Measurements from ENCODE around the gene POLR1B. TPM values are rescaled to one million over a fixed set of nuclear protein-coding genes. Genes with fewer than 3 reads are reported as not detected.

POLR1B gene
- total and polyA plus RNA-seq, 10 of the 15 experiments (the other 5 are each of a cell fraction or from before 2014, with no cell fraction given): 13.4 to 55.8 (median 35.9) TPM

GRCh38 chr2:112622528-112622849 lies 80.2 kb downstream of the POLR1B start:
- DNase-seq (ENCODE audit: low read depth, low spot score) (no peak), ATAC-seq (no peak), FAIRE-seq (no peak)
- ChIA-PET SMC1A (ENCODE audit: uncharacterized antibody, unreplicated experiment) (interaction anchor here (1.0 to 15.0 kb wide), 3 partner anchors 11 to 103 kb away, joined by 3 to 455 read pairs (median 85); partner anchors contain the start of gene NT5DC4), RAD21 (ENCODE audit: unreplicated experiment) (interaction anchor here (0.6 to 16.3 kb wide), 4 partner anchors 14 to 103 kb away, joined by 3 to 494 read pairs (median 32); partner anchors contain the start of gene NT5DC4), CTCF (interaction anchor here (5.4 to 16.6 kb wide), 3 partner anchors 22 to 106 kb away, joined by 35 to 671 read pairs (median 41); no protein-coding TSS in a partner anchor), POLR2A (interaction anchor here (0.7 kb wide), 1 partner anchor 14 kb away, joined by 4 read pairs; no protein-coding TSS in a partner anchor)
- H3K36me3 ChIP-seq (ENCODE audit: control insufficient read depth in 2 of 2, insufficient read depth in 2 of 2, low read length in 1 of 2): no peaks in the 10 kb centered on the region
- H3K9ac ChIP-seq (ENCODE audit: control insufficient read depth, insufficient read depth, low read length): no peak overlapping the region
- peaks cover 0 to 2% of the 10 kb centered on the region in 2 experiments; a peak in 3 of 4 replicates for H3K27me3 ChIP-seq (replicated peaks in 1 of 2; ENCODE audit: control insufficient read depth in 2 of 2, insufficient read depth in 2 of 2, low read length in 1 of 2)
- in situ Hi-C loops (cut with MboI) (no loop called here), intact Hi-C loops (cut with micrococcal nuclease; ENCODE audit: unreplicated experiment) (no loop called here)
- 84% methylated on average over 3 of the region's 3 CpGs for WGBS (ENCODE audit: insufficient coverage, insufficient replicate concordance, low lambda C conversion rate, missing lambda C conversion rate)
- no peak overlapping the region for H2AFZ ChIP-seq (ENCODE audit: control insufficient read depth, low read depth, low read length)
- TF ChIP-seq BHLHE40 (IDR thresholded peaks at IDR 0.05; ENCODE audit: borderline replicate concordance in 1 of 2, low read depth in 2 of 2, low read length in 1 of 2): no peak
- no peak for TF ChIP-seq CHD2 (IDR thresholded peaks at IDR 0.05; ENCODE audit: borderline replicate concordance, low read depth, low read length)
- TF ChIP-seq NR2F1 (conservative IDR thresholded peaks at IDR 0.05): no peak
- no peak for TF ChIP-seq MTA2 (IDR thresholded peaks at IDR 0.05; ENCODE audit: low read depth)
- TF ChIP-seq, protein P1, sequence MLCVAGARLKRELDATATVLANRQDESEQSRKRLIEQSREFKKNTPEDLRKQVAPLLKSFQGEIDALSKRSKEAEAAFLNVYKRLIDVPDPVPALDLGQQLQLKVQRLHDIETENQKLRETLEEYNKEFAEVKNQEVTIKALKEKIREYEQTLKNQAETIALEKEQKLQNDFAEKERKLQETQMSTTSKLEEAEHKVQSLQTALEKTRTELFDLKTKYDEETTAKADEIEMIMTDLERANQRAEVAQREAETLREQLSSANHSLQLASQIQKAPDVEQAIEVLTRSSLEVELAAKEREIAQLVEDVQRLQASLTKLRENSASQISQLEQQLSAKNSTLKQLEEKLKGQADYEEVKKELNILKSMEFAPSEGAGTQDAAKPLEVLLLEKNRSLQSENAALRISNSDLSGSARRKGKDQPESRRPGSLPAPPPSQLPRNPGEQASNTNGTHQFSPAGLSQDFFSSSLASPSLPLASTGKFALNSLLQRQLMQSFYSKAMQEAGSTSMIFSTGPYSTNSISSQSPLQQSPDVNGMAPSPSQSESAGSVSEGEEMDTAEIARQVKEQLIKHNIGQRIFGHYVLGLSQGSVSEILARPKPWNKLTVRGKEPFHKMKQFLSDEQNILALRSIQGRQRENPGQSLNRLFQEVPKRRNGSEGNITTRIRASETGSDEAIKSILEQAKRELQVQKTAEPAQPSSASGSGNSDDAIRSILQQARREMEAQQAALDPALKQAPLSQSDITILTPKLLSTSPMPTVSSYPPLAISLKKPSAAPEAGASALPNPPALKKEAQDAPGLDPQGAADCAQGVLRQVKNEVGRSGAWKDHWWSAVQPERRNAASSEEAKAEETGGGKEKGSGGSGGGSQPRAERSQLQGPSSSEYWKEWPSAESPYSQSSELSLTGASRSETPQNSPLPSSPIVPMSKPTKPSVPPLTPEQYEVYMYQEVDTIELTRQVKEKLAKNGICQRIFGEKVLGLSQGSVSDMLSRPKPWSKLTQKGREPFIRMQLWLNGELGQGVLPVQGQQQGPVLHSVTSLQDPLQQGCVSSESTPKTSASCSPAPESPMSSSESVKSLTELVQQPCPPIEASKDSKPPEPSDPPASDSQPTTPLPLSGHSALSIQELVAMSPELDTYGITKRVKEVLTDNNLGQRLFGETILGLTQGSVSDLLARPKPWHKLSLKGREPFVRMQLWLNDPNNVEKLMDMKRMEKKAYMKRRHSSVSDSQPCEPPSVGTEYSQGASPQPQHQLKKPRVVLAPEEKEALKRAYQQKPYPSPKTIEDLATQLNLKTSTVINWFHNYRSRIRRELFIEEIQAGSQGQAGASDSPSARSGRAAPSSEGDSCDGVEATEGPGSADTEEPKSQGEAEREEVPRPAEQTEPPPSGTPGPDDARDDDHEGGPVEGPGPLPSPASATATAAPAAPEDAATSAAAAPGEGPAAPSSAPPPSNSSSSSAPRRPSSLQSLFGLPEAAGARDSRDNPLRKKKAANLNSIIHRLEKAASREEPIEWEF (IDR thresholded peaks at IDR 0.05; ENCODE audit: insufficient replicate concordance, low read depth, low read length): no peak
- TF ChIP-seq MYB (IDR thresholded peaks at IDR 0.05; ENCODE audit: borderline replicate concordance, low read depth, low read length): no peak
- no peak for TF ChIP-seq PAX5 (IDR thresholded peaks at IDR 0.05; ENCODE audit: borderline replicate concordance, low read depth, low read length)
- H3K4me2 ChIP-seq (ENCODE audit: control insufficient read depth, insufficient read depth): no peak overlapping the region
- H4K20me1 ChIP-seq (ENCODE audit: control insufficient read depth, insufficient read depth): no peaks in the 10 kb centered on the region
- no peaks in the 10 kb centered on the region for H3K9me3 ChIP-seq (replicated peaks; ENCODE audit: control insufficient read depth, insufficient read depth, low read length)
- H3K4me1 ChIP-seq (ENCODE audit: control insufficient read depth, insufficient read depth, low read length): peaks cover 9% of the 10 kb centered on the region
- H3K27ac ChIP-seq (ENCODE audit: control insufficient read depth, insufficient read depth): no peak overlapping the region
- H3K4me3 ChIP-seq: no peak overlapping the region
- no peaks in the 10 kb centered on the region for H3K79me2 ChIP-seq (ENCODE audit: control insufficient read depth, insufficient read depth, low read length)
- BruUV-seq (replicated peaks): no TSS peak

Data from GM12878 (cell line).